Stimulated activated naive CD8-positive, alpha-beta T cell treated with anti-CD3 and anti-CD28 coated beads, Interleukin-15, Interleukin-2, amounts not matched to agents 100 ng/mL and 50 ng/mL, for 24 hours (primary cell): ENCODE data around the gene COTL1.

Experiments
- H3K27ac Mint-ChIP-seq: one replicate; pipeline ENCODE4 v1.8.0; 2021; ENCODE audit warnings: mild to moderate bottlenecking, mixed read lengths
- H3K27me3 Mint-ChIP-seq: one replicate; pipeline ENCODE4 v1.8.0; 2021; ENCODE audit warnings: mixed read lengths
- H3K36me3 Mint-ChIP-seq: one replicate; pipeline ENCODE4 v1.8.0; 2021; ENCODE audit warnings: low read depth, mixed read lengths
- H3K4me1 Mint-ChIP-seq: one replicate; pipeline ENCODE4 v1.8.0; 2021; ENCODE audit warnings: low read depth, mixed read lengths
- H3K4me3 Mint-ChIP-seq: one replicate; pipeline ENCODE4 v1.8.0; 2021; ENCODE audit warnings: mild to moderate bottlenecking, mixed read lengths
- H3K9me3 Mint-ChIP-seq: one replicate; pipeline ENCODE4 v1.8.0; 2021; ENCODE audit warnings: mixed read lengths

The COTL1 gene

GRCh38 chr16:84617791-84618580 is at the start of gene COTL1:
Gene COTL1 (minus strand): TSS chr16:84618078. CDS start chr16:84617914, 164 bp downstream.
- Mint-ChIP-seq H3K27ac (peak within 1 kb of the TSS; percentile 88), H3K27me3 (no peaks in the 10 kb centered on the region), H3K9me3 (no peaks in the 10 kb centered on the region), H3K4me3 (peak within 1 kb of the TSS; percentile 93), H3K36me3 (peaks cover 38% of the 10 kb centered on the region), H3K4me1 (peaks cover 46% of the 10 kb centered on the region)

- Mint-ChIP-seq H3K36me3 (peaks cover 37% of the 10 kb centered on the region), H3K4me1 (peaks cover 16% of the 10 kb centered on the region), H3K4me3 (no peak overlapping the region), H3K9me3 (no peaks in the 10 kb centered on the region), H3K27ac (no peak overlapping the region), H3K27me3 (no peaks in the 10 kb centered on the region)
Observed at GRCh38 chr16:84665843-84666242, 48.0 kb upstream of the COTL1 start.

GRCh38 chr16:84665359-84665758 is 47.5 kb upstream of the COTL1 start:
- H3K4me1 Mint-ChIP-seq, result peaks cover 17% of the 10 kb centered on the region
- H3K27ac Mint-ChIP-seq, result no peak overlapping the region
- H3K4me3 Mint-ChIP-seq, result no peak overlapping the region
- peaks cover 41% of the 10 kb centered on the region for H3K36me3 Mint-ChIP-seq
- no peaks in the 10 kb centered on the region for H3K27me3 Mint-ChIP-seq
- H3K9me3 Mint-ChIP-seq, result no peaks in the 10 kb centered on the region

- Mint-ChIP-seq H3K9me3 (no peaks in the 10 kb centered on the region), H3K4me1 (peaks cover 22% of the 10 kb centered on the region), H3K27ac (no peak overlapping the region), H3K4me3 (no peak overlapping the region), H3K27me3 (no peaks in the 10 kb centered on the region), H3K36me3 (peaks cover 56% of the 10 kb centered on the region)
Observed at GRCh38 chr16:84663433-84664101, 45.7 kb upstream of the COTL1 start.

GRCh38 chr16:84662471-84662870 is 44.6 kb upstream of the COTL1 start:
- Mint-ChIP-seq H3K27me3 (no peaks in the 10 kb centered on the region), H3K36me3 (peaks cover 64% of the 10 kb centered on the region), H3K4me3 (no peak overlapping the region), H3K4me1 (peaks cover 24% of the 10 kb centered on the region), H3K27ac (no peak overlapping the region), H3K9me3 (no peaks in the 10 kb centered on the region)

- H3K4me3 Mint-ChIP-seq, result no peak overlapping the region
- no peaks in the 10 kb centered on the region for H3K9me3 Mint-ChIP-seq
- H3K27me3 Mint-ChIP-seq, result no peaks in the 10 kb centered on the region
- no peak overlapping the region for H3K27ac Mint-ChIP-seq
- H3K4me1 Mint-ChIP-seq, result peaks cover 28% of the 10 kb centered on the region
- H3K36me3 Mint-ChIP-seq, result peaks cover 68% of the 10 kb centered on the region
Observed at GRCh38 chr16:84661418-84662060, 43.7 kb upstream of the COTL1 start.

GRCh38 chr16:84660973-84661372 is 43.1 kb upstream of the COTL1 start:
- Mint-ChIP-seq H3K4me3 (no peak overlapping the region), H3K27me3 (no peaks in the 10 kb centered on the region), H3K9me3 (no peaks in the 10 kb centered on the region), H3K27ac (no peak overlapping the region), H3K36me3 (peaks cover 68% of the 10 kb centered on the region), H3K4me1 (peaks cover 29% of the 10 kb centered on the region)

GRCh38 chr16:84659656-84660300 is 41.9 kb upstream of the COTL1 start:
- H3K27ac Mint-ChIP-seq, result no peak overlapping the region
- peaks cover 38% of the 10 kb centered on the region for H3K4me1 Mint-ChIP-seq
- H3K4me3 Mint-ChIP-seq, result no peak overlapping the region
- no peaks in the 10 kb centered on the region for H3K9me3 Mint-ChIP-seq
- H3K36me3 Mint-ChIP-seq, result peaks cover 71% of the 10 kb centered on the region
- H3K27me3 Mint-ChIP-seq, result no peaks in the 10 kb centered on the region

- Mint-ChIP-seq H3K4me3 (no peak overlapping the region), H3K36me3 (peaks cover 63% of the 10 kb centered on the region), H3K9me3 (no peaks in the 10 kb centered on the region), H3K27ac (no peak overlapping the region), H3K27me3 (no peaks in the 10 kb centered on the region), H3K4me1 (peaks cover 36% of the 10 kb centered on the region)
Observed at GRCh38 chr16:84658690-84659089, 40.8 kb upstream of the COTL1 start.

- Mint-ChIP-seq H3K36me3 (peaks cover 61% of the 10 kb centered on the region), H3K4me3 (no peak overlapping the region), H3K27me3 (no peaks in the 10 kb centered on the region), H3K4me1 (peaks cover 44% of the 10 kb centered on the region), H3K27ac (no peak overlapping the region), H3K9me3 (no peaks in the 10 kb centered on the region)
Observed at GRCh38 chr16:84657229-84657837, 39.5 kb upstream of the COTL1 start.

GRCh38 chr16:84656649-84657048 is 38.8 kb upstream of the COTL1 start:
- no peak overlapping the region for H3K4me3 Mint-ChIP-seq

GRCh38 chr16:84654998-84655397 is 37.1 kb upstream of the COTL1 start:
- Mint-ChIP-seq H3K4me1 (peaks cover 61% of the 10 kb centered on the region), H3K36me3 (peaks cover 58% of the 10 kb centered on the region)

More at GRCh38 chr16:84656649-84657048, 38.8 kb upstream of the COTL1 start:
- Mint-ChIP-seq H3K27ac (peak overlapping the region; percentile 70), H3K4me1 (peaks cover 51% of the 10 kb centered on the region), H3K36me3 (peaks cover 62% of the 10 kb centered on the region), H3K27me3 (no peaks in the 10 kb centered on the region), H3K9me3 (no peaks in the 10 kb centered on the region)

GRCh38 chr16:84654238-84654637 is 36.4 kb upstream of the COTL1 start:
- H3K36me3 Mint-ChIP-seq, result peaks cover 54% of the 10 kb centered on the region
- no peak overlapping the region for H3K4me3 Mint-ChIP-seq
- peaks cover 67% of the 10 kb centered on the region for H3K4me1 Mint-ChIP-seq
- H3K27me3 Mint-ChIP-seq, result no peaks in the 10 kb centered on the region
- H3K9me3 Mint-ChIP-seq, result no peaks in the 10 kb centered on the region
- no peak overlapping the region for H3K27ac Mint-ChIP-seq

More at GRCh38 chr16:84654998-84655397, 37.1 kb upstream of the COTL1 start:
- Mint-ChIP-seq H3K4me3 (no peak overlapping the region), H3K27me3 (no peaks in the 10 kb centered on the region), H3K27ac (no peak overlapping the region), H3K9me3 (no peaks in the 10 kb centered on the region)

GRCh38 chr16:84652566-84652965 is 34.7 kb upstream of the COTL1 start:
- Mint-ChIP-seq H3K4me1 (peaks cover 72% of the 10 kb centered on the region), H3K4me3 (peak overlapping the region; percentile 4), H3K27ac (no peak overlapping the region), H3K9me3 (no peaks in the 10 kb centered on the region), H3K27me3 (peaks cover 3% of the 10 kb centered on the region), H3K36me3 (peaks cover 37% of the 10 kb centered on the region)
